GM12878 (cell line): ENCODE results near the gene KRT32. TPM values are rescaled to one million over a fixed set of nuclear protein-coding genes. Genes with fewer than 3 reads are reported as not detected.

Experiments
- EZH2 ChIP-seq: IDR thresholded peaks from 2 replicates; pipeline ENCODE4 v1.6.1; 2012; ENCODE audit warnings: low read depth, mild to moderate bottlenecking, control low read depth, inconsistent platforms, low read length, borderline replicate concordance; ENCODE audit not compliant: control insufficient read depth
- MTA3 ChIP-seq: IDR thresholded peaks from 2 replicates; pipeline ENCODE4 v1.6.1; 2012; ENCODE audit warnings: low read length, inconsistent platforms, borderline replicate concordance
- PBX3 ChIP-seq: IDR thresholded peaks from 2 replicates; pipeline ENCODE4 v1.6.1; 2011; ENCODE audit warnings: mild to moderate bottlenecking, low read depth, low read length, moderate library complexity; ENCODE audit not compliant: insufficient replicate concordance
- ZBED1 ChIP-seq: IDR thresholded peaks from 2 replicates; pipeline ENCODE4 v1.6.1; 2016; ENCODE audit warnings: borderline replicate concordance
- microRNA-seq: library from miRNA; unstranded; fragments of <30 nt; microRNA quantifications from one replicate; pipeline ENCODE4, GENCODE V29; 2018
- polyA plus RNA-seq, 11 experiments: library from polyadenylated mRNA; depleted of rRNA in 4 of 11; unstranded in 6 of 11; stranded (reverse) in 5 of 11; fragments of >200 nt; fragmentation: Nextera tagmentation in 4 of 11; fragmentation: Illumina TruSeq in 1 of 11; extraction: Ambion mirVana in 4 of 11; extraction: Trizol in 1 of 11; gene quantifications; 1 replicate in 1 of 11; 2 replicates in 10 of 11; pipeline versions ENCODE4 v1.2.1 to v1.2.3, GENCODE V29; 2011 to 2016; ENCODE audit warnings: inconsistent platforms in 2 of 11, missing spikeins in 2 of 11, low read depth in 1 of 11
- small RNA-seq: library from RNA; depleted of rRNA; stranded (forward); fragments of <200 nt; gene quantifications from one replicate; pipeline ENCODE3, GENCODE V24; 2014
- total RNA-seq, 4 experiments: library from RNA; depleted of rRNA in 3 of 4; stranded (reverse); fragments of >200 nt in 3 of 4; fragmentation: Illumina TruSeq in 1 of 4; extraction: Trizol in 1 of 4; gene quantifications; 2 replicates each; pipeline versions ENCODE4 v1.2.1 to v1.2.3, GENCODE V29; 2013 to 2021
- TF ChIP-seq, protein P1 (sequence below): IDR thresholded peaks from 2 replicates; pipeline ENCODE4 v1.6.1; 2012; ENCODE audit warnings: mild to moderate bottlenecking, low read depth, low read length

Gene KRT32
- total and polyA plus RNA-seq, 10 of the 15 experiments (the other 5 are each of a cell fraction or from before 2014, with no cell fraction given): not detected

GRCh38 chr17:41411072-41411840 is 55.9 kb downstream of the KRT32 start (continued):
- TF ChIP-seq EZH2: no peak
- no peak for TF ChIP-seq PBX3
- TF ChIP-seq, protein P1, sequence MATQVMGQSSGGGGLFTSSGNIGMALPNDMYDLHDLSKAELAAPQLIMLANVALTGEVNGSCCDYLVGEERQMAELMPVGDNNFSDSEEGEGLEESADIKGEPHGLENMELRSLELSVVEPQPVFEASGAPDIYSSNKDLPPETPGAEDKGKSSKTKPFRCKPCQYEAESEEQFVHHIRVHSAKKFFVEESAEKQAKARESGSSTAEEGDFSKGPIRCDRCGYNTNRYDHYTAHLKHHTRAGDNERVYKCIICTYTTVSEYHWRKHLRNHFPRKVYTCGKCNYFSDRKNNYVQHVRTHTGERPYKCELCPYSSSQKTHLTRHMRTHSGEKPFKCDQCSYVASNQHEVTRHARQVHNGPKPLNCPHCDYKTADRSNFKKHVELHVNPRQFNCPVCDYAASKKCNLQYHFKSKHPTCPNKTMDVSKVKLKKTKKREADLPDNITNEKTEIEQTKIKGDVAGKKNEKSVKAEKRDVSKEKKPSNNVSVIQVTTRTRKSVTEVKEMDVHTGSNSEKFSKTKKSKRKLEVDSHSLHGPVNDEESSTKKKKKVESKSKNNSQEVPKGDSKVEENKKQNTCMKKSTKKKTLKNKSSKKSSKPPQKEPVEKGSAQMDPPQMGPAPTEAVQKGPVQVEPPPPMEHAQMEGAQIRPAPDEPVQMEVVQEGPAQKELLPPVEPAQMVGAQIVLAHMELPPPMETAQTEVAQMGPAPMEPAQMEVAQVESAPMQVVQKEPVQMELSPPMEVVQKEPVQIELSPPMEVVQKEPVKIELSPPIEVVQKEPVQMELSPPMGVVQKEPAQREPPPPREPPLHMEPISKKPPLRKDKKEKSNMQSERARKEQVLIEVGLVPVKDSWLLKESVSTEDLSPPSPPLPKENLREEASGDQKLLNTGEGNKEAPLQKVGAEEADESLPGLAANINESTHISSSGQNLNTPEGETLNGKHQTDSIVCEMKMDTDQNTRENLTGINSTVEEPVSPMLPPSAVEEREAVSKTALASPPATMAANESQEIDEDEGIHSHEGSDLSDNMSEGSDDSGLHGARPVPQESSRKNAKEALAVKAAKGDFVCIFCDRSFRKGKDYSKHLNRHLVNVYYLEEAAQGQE: no peak
- TF ChIP-seq MTA3: no peak
- no peak for TF ChIP-seq ZBED1

Small RNA genes lying within 50 kb of the gene (microRNA-seq; reads per million reads assigned to microRNA genes)
- not detected for gene MIR6510

Small RNA genes lying within 50 kb of the gene (small RNA-seq; reads per million reads assigned to genes)
- not detected for gene RNU2-32P

Other genes starting within 250 kb of the KRT32 start
Only the 7 nearest of the 27 such genes appear.
- not detected in 2 replicates for gene KRT37, start 42.8 kb downstream of the KRT32 start, total RNA-seq (2014; rRNA removed)
- gene KRT37, start 42.8 kb downstream of the KRT32 start, total RNA-seq (2014; rRNA removed; fragmentation: Illumina TruSeq; extraction: Trizol): not detected in 2 replicates
- gene KRT37, start 42.8 kb downstream of the KRT32 start, total RNA-seq (2021): not detected in 2 replicates
- gene KRT37, start 42.8 kb downstream of the KRT32 start, polyA plus RNA-seq (2011; rRNA removed): not detected in 2 replicates
- gene KRT37, start 42.8 kb downstream of the KRT32 start, polyA plus RNA-seq (2014; fragmentation: Illumina TruSeq; extraction: Trizol): not detected in 2 replicates
- not detected for gene KRT37, start 42.8 kb downstream of the KRT32 start, polyA plus RNA-seq (2014; fragmentation: Nextera tagmentation; extraction: Ambion mirVana)
- gene KRT37, start 42.8 kb downstream of the KRT32 start, polyA plus RNA-seq (2014; rRNA removed): not detected in 2 replicates
- not detected for gene KRT37, start 42.8 kb downstream of the KRT32 start, polyA plus RNA-seq (2016; fragmentation: Nextera tagmentation; extraction: Ambion mirVana)
- gene KRT38, start 26.4 kb downstream of the KRT32 start, total RNA-seq (2014; rRNA removed): not detected in 2 replicates
- gene KRT38, start 26.4 kb downstream of the KRT32 start, total RNA-seq (2014; rRNA removed; fragmentation: Illumina TruSeq; extraction: Trizol): not detected in 2 replicates
- not detected in 2 replicates for gene KRT38, start 26.4 kb downstream of the KRT32 start, total RNA-seq (2021)
- not detected in 2 replicates for gene KRT38, start 26.4 kb downstream of the KRT32 start, polyA plus RNA-seq (2011; rRNA removed)
- gene KRT38, start 26.4 kb downstream of the KRT32 start, polyA plus RNA-seq (2014; fragmentation: Illumina TruSeq; extraction: Trizol): not detected in 2 replicates
- not detected for gene KRT38, start 26.4 kb downstream of the KRT32 start, polyA plus RNA-seq (2014; fragmentation: Nextera tagmentation; extraction: Ambion mirVana)
- gene KRT38, start 26.4 kb downstream of the KRT32 start, polyA plus RNA-seq (2014; rRNA removed): 0.04 TPM in 1 of 2 replicates, not detected in the other
- not detected for gene KRT38, start 26.4 kb downstream of the KRT32 start, polyA plus RNA-seq (2016; fragmentation: Nextera tagmentation; extraction: Ambion mirVana)
- not detected in 2 replicates for gene KRT35, start 13.8 kb upstream of the KRT32 start, total RNA-seq (2014; rRNA removed)
- gene KRT35, start 13.8 kb upstream of the KRT32 start, total RNA-seq (2014; rRNA removed; fragmentation: Illumina TruSeq; extraction: Trizol): not detected in 2 replicates
- gene KRT35, start 13.8 kb upstream of the KRT32 start, total RNA-seq (2021): not detected in 2 replicates
- not detected in 2 replicates for gene KRT35, start 13.8 kb upstream of the KRT32 start, polyA plus RNA-seq (2011; rRNA removed)
- gene KRT35, start 13.8 kb upstream of the KRT32 start, polyA plus RNA-seq (2014; fragmentation: Illumina TruSeq; extraction: Trizol): not detected in 2 replicates
- not detected for gene KRT35, start 13.8 kb upstream of the KRT32 start, polyA plus RNA-seq (2014; fragmentation: Nextera tagmentation; extraction: Ambion mirVana)
- not detected in 2 replicates for gene KRT35, start 13.8 kb upstream of the KRT32 start, polyA plus RNA-seq (2014; rRNA removed)
- gene KRT35, start 13.8 kb upstream of the KRT32 start, polyA plus RNA-seq (2016; fragmentation: Nextera tagmentation; extraction: Ambion mirVana): not detected
- not detected in 2 replicates for gene KRT36, start 22.5 kb upstream of the KRT32 start, total RNA-seq (2014; rRNA removed)
- gene KRT36, start 22.5 kb upstream of the KRT32 start, total RNA-seq (2014; rRNA removed; fragmentation: Illumina TruSeq; extraction: Trizol): not detected in 2 replicates
- not detected in 2 replicates for gene KRT36, start 22.5 kb upstream of the KRT32 start, total RNA-seq (2021)
- not detected in 2 replicates for gene KRT36, start 22.5 kb upstream of the KRT32 start, polyA plus RNA-seq (2011; rRNA removed)
- not detected in 2 replicates for gene KRT36, start 22.5 kb upstream of the KRT32 start, polyA plus RNA-seq (2014; fragmentation: Illumina TruSeq; extraction: Trizol)
- not detected for gene KRT36, start 22.5 kb upstream of the KRT32 start, polyA plus RNA-seq (2014; fragmentation: Nextera tagmentation; extraction: Ambion mirVana)
- not detected in 2 replicates for gene KRT36, start 22.5 kb upstream of the KRT32 start, polyA plus RNA-seq (2014; rRNA removed)
- not detected for gene KRT36, start 22.5 kb upstream of the KRT32 start, polyA plus RNA-seq (2016; fragmentation: Nextera tagmentation; extraction: Ambion mirVana)
- not detected in 2 replicates for gene KRT13, start 38.2 kb upstream of the KRT32 start, total RNA-seq (2014; rRNA removed)
- not detected in 2 replicates for gene KRT13, start 38.2 kb upstream of the KRT32 start, total RNA-seq (2014; rRNA removed; fragmentation: Illumina TruSeq; extraction: Trizol)
- not detected in 2 replicates for gene KRT13, start 38.2 kb upstream of the KRT32 start, total RNA-seq (2021)
- not detected in 2 replicates for gene KRT13, start 38.2 kb upstream of the KRT32 start, polyA plus RNA-seq (2011; rRNA removed)
- not detected in 2 replicates for gene KRT13, start 38.2 kb upstream of the KRT32 start, polyA plus RNA-seq (2014; fragmentation: Illumina TruSeq; extraction: Trizol)
- not detected for gene KRT13, start 38.2 kb upstream of the KRT32 start, polyA plus RNA-seq (2014; fragmentation: Nextera tagmentation; extraction: Ambion mirVana)
- gene KRT13, start 38.2 kb upstream of the KRT32 start, polyA plus RNA-seq (2014; rRNA removed): not detected in 2 replicates
- not detected for gene KRT13, start 38.2 kb upstream of the KRT32 start, polyA plus RNA-seq (2016; fragmentation: Nextera tagmentation; extraction: Ambion mirVana)
- gene KRT15, start 51.5 kb upstream of the KRT32 start, total RNA-seq (2014; rRNA removed): 0.06 TPM in 1 of 2 replicates, not detected in the other
- gene KRT15, start 51.5 kb upstream of the KRT32 start, total RNA-seq (2014; rRNA removed; fragmentation: Illumina TruSeq; extraction: Trizol): not detected in 2 replicates
- gene KRT15, start 51.5 kb upstream of the KRT32 start, total RNA-seq (2021): not detected in 2 replicates
- not detected in 2 replicates for gene KRT15, start 51.5 kb upstream of the KRT32 start, polyA plus RNA-seq (2011; rRNA removed)
- not detected in 2 replicates for gene KRT15, start 51.5 kb upstream of the KRT32 start, polyA plus RNA-seq (2014; fragmentation: Illumina TruSeq; extraction: Trizol)
- not detected for gene KRT15, start 51.5 kb upstream of the KRT32 start, polyA plus RNA-seq (2014; fragmentation: Nextera tagmentation; extraction: Ambion mirVana)
- gene KRT15, start 51.5 kb upstream of the KRT32 start, polyA plus RNA-seq (2014; rRNA removed): 0.17 TPM in 1 of 2 replicates, not detected in the other
- gene KRT15, start 51.5 kb upstream of the KRT32 start, polyA plus RNA-seq (2016; fragmentation: Nextera tagmentation; extraction: Ambion mirVana): not detected
- gene KRT19, start 60.9 kb upstream of the KRT32 start, total RNA-seq (2014; rRNA removed): not detected in 2 replicates
- gene KRT19, start 60.9 kb upstream of the KRT32 start, total RNA-seq (2014; rRNA removed; fragmentation: Illumina TruSeq; extraction: Trizol): not detected in 2 replicates
- gene KRT19, start 60.9 kb upstream of the KRT32 start, total RNA-seq (2021): 1.7 and 2.0 TPM in 2 replicates
- not detected in 2 replicates for gene KRT19, start 60.9 kb upstream of the KRT32 start, polyA plus RNA-seq (2011; rRNA removed)
- not detected in 2 replicates for gene KRT19, start 60.9 kb upstream of the KRT32 start, polyA plus RNA-seq (2014; fragmentation: Illumina TruSeq; extraction: Trizol)
- gene KRT19, start 60.9 kb upstream of the KRT32 start, polyA plus RNA-seq (2014; fragmentation: Nextera tagmentation; extraction: Ambion mirVana): not detected
- gene KRT19, start 60.9 kb upstream of the KRT32 start, polyA plus RNA-seq (2014; rRNA removed): not detected in 2 replicates
- gene KRT19, start 60.9 kb upstream of the KRT32 start, polyA plus RNA-seq (2016; fragmentation: Nextera tagmentation; extraction: Ambion mirVana): under 1 TPM in 1 of 2 experiments, not detected in 1; 0.19 TPM